ENCODE results near the gene ERC2.

- TF ChIP-seq CTCF (IDR thresholded peaks at IDR 0.05) = no peak
- TF ChIP-seq POLR2AphosphoS5 (IDR thresholded peaks at IDR 0.05) = no peak
These were observed 143.8 kb downstream of the ERC2 start for GRCh38 chr3:56324473-56324872.

Measured in breast epithelium (tissue), 3 donors.